Gastroesophageal sphincter (tissue), 3 donors: ENCODE results near the gene PLAC1.

ENCODE experiments used
- CTCF ChIP-seq, 4 experiments: fragments of 200-600 bp in 2 of 4; fragments of 450-650 bp in 2 of 4; sonication (generic) in 1 of 4; IDR thresholded peaks; one replicate each; pipeline ENCODE4 v1.5.1; 2017 to 2019; ENCODE audit warnings: antibody characterized with exemption in 4 of 4, mild to moderate bottlenecking in 2 of 4, moderate library complexity in 2 of 4
- EP300 ChIP-seq: sonication (generic); formaldehyde crosslinking; IDR thresholded peaks from one replicate; pipeline ENCODE4 v1.6.1; 2017; ENCODE audit warnings: antibody characterized with exemption, mild to moderate bottlenecking
- POLR2A ChIP-seq, 2 donors: fragments of 450-650 bp; IDR thresholded peaks; one replicate each; pipeline ENCODE4 v1.6.1; 2017; ENCODE audit warnings: antibody characterized with exemption in 2 of 2, mild to moderate bottlenecking in 2 of 2, moderate library complexity in 1 of 2
- POLR2AphosphoS5 ChIP-seq: sonication (generic); formaldehyde crosslinking; IDR thresholded peaks from one replicate; pipeline ENCODE4 v1.6.1; 2017; ENCODE audit warnings: antibody characterized with exemption

- TF ChIP-seq CTCF (IDR thresholded peaks at IDR 0.05) (no peak), EP300 (no peak), POLR2AphosphoS5 (no peak), POLR2A (IDR thresholded peaks at IDR 0.05) (no peak)
Observed at GRCh38 chrX:134685668-134686067, 27.4 kb upstream of the PLAC1 start.
